ENCODE measurements around the gene IL32.
"Not testable (repeated sequence)": the region's sequence is repeated elsewhere in the genome, so short reads cannot be mapped to it uniquely, and the experiment has no call there.

The IL32 gene

DNA sequence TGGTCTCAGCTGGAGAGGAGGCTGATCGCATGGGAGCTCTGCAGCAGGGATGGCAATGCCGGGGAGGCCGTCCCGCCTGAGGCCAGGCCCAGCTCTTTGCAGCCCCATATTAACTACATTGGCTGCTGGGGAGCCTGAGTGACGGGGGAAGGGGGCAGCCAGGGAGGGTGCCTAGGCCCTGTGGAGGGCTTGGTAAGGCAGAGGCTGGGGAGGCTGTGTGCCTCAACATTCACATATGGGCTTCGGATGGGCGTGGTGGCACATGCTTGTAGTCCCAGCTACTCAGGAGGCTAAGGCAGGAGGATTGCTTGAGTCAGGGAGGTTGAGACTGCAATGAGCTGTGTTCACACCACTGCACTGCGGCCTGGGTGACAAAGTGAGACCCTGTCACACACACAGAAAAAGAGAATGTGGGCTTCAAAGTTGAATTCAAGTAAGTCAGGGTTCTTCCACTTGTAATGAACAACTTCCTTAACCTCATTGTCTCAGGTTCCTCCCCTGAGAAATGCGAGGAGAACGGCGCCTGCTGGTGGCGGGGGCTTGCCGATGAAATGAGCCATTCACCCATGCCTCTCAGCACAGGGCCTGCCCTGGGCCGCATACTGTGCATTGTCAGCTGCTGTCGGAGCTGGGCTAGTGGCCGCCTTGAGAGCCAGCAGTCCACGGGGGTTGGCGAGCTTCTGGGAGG, 7.3 kb downstream of the IL32 start:
- not testable (repeated sequence) for FAIRE-seq

GRCh38 chr16:3073448-3073847, 8.0 kb downstream of the IL32 start:
- FAIRE-seq: no peak

DNA sequence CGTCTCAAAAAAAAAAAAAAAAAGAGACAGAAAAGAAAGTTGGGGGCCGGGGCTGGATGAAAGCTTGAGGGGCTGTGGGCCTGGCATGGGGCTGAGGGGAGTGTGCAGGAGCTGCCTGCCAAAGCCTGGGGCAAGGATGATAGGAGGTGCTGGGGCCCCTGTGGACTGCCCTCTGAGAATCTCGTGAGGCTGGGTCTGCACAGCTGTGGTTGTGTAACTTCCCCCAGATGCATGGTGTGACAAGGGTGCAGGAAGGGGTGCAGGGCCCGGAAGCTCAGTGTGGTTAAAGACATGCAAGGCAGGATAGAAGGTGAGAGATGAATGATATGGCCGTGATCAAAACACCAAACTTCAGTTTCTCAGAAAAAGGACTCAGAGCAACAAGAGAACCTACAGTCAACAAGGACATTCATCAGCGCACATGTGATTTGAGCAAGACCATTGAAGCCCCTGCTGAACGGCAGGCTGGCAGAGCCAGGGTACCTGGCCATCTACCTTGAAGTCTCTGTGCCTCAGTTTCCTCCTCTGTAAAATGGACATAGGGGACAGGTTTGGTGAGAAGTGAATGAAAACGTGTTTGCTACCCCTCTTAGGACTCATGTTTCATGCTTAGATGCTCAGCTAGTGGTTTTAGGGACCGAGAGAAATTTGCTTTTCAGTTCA, 9.6 kb downstream of the IL32 start:
- FAIRE-seq: no peak

DNA sequence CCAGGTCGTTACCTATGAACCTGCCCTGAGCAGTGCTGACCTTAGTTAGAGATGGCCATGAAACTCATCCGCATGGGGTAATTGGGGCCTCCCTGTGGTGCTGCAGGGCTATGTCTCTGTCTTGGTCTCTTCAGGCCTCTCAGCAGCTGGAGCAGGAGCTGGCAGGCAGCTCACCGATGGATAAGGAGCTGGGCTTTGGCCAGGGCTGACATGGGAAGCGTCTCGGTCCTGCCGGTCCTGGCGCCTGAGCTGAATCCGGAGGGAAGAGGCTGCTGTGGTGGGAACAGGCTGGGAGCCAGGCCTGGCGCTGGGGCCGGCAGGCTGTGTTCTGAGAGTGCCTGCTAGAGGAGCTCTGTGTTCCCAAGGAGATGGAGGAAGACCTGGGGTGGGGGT, 10.1 kb downstream of the IL32 start:
- no peak for FAIRE-seq

GRCh38 chr16:3075946-3076345, 10.5 kb downstream of the IL32 start:
- not testable (repeated sequence) for FAIRE-seq

DNA sequence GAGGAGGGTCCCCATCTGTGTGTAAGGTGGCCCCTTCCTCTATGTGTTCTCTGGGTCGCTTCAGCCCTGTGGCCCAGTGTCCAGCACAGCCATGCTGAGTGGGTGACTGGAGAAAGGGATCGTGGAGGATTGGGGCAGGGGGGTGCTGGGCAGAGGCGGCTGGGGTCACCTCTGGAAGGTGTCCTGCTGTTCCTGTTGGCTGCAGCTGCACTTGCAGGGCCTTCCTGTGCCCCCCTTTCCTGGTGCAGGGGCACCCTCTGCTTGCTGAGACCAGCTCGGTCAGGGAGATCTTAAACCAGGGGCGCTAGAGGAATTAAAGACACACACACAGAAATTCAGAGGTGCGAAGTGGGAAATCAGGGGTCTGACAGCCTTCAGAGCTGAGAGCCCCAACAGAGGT, 11.1 kb downstream of the IL32 start:
- FAIRE-seq: no peak

DNA sequence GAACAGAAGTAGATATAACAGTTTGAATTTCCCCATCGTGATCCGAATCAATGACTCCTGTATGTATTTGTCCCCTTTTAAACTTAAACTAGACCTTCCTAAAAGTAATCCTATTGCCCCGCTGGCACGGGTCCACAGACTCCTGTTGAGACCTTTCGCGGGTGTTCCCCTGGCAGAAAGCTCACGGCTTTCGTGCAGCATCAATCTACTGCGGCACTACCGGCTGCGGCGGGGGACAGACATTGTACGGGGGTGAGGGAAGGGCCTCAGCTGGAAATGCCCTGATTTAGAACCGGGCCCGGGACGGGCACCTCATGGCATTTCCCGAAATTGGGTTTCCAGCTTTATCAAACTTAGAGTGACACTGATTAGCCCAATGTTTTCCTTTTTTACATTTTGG, 14.6 kb downstream of the IL32 start:
- FAIRE-seq: no peak

DNA sequence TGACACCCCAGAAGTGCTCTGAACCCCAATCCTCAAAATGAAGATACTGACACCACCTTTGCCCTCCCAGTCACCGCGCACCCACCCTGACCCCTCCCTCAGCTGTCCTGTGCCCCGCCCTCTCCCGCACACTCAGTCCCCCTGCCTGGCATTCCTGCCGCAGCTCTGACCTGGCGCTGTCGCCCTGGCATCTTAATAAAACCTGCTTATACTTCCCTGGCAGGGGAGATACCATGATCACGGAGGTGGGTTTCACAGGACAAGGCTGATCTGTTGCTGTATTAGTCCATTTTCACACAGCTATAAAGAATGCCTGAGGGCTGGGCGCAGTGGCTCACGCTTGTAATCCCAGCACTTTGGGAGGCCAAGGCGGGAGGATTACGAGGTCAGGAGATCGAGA, 16.5 kb downstream of the IL32 start:
- FAIRE-seq: not testable (repeated sequence)

DNA sequence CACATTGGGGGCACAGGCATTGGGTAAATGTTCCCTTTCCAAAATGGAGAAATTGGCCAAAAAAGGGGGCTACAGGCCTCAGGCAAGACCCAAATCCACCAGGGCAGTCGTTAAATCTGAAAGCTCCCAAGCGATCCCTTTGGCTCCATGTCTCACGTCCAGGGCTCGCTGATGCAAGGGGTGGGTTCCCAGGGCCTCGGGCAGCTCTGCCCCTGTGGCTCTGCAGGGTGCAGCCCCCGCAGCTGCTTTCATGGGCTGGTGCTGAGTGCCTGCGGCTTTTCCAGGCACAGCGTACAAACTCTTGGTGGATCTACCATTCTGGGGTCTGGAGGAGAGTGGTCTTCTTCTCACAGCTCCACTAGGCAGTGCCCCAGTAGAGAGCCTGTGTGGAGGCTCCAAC, 18.0 kb downstream of the IL32 start:
- not testable (repeated sequence) for FAIRE-seq

DNA sequence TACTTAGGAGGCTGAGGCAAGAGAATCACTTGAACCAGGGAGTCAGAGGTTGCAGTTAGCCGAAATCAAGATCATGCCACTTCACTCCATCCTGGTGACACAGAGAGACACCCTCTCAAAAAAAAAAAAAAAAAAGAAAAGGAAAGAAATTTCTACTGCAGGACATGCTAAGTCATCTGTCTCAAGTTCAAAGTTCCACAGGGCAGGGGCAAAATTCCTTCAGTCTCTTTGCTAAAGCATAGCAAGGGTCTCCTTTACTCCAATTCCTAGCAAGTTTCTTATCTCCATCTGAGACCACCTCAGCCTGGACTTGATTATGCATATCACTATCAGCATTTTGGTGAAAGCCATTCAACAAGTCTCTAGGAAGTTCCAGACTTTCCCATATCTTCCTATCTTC, 19.1 kb downstream of the IL32 start:
- FAIRE-seq: no peak

- no peak for FAIRE-seq
Measured at GRCh38 chr16:3084969-3085670, 19.7 kb downstream of the IL32 start.

- FAIRE-seq: no peak
Measured at GRCh38 chr16:3085868-3086595, 20.6 kb downstream of the IL32 start.

DNA sequence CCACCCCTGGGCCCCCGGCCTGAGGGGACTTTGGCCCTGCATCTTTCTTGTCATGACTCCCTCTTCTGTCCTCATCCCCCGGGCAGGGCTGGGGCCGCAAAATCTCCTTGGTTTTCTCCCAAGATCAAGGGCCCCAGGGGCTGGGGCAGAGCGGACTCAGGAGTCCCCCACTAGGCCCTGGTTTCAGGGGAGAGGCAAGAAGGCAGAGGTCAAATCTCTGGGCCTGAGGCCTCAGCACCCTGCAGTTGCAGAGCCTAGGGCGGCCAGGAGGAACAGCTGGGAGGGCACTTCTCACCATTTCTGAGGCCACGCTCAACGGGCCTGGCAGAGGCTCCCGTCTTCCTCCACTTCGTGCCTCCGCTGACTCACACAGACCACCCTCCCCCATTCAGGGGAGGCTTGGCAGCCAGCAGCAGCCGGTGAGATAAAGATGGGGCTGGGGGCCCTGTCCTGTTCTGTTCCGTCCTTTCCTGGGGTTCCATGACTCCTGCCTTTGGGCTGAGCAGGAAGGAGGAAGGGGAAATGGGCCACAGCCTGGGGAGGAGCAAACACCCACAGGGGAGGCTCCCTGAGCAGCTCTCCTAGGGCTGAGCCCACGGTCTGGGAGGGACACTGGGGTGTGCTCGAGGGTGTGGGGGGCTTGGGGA, 21.3 kb downstream of the IL32 start:
- no peak for FAIRE-seq

- FAIRE-seq: no peak
Measured at GRCh38 chr16:3087243-3088235, 22.1 kb downstream of the IL32 start.

DNA sequence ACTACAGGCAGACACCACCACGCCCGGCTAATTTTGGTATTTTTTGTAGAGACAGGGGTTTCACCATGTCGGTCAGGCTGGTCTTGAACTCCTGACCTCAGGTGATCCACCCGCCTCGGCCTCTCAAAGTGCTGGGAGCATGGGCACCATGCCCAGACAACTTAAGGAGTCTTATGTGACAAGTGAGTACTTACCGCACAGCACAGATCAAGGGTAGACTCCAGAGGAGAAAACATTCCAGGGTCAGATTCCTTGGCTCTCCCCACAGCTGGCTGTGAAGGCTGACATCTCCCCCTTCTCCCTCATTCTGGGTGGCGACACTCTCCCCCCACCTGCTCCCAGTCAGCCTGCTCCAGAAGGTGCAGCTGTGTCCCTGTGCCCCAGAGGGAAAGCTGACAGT, 23.0 kb downstream of the IL32 start:
- FAIRE-seq: no peak

DNA sequence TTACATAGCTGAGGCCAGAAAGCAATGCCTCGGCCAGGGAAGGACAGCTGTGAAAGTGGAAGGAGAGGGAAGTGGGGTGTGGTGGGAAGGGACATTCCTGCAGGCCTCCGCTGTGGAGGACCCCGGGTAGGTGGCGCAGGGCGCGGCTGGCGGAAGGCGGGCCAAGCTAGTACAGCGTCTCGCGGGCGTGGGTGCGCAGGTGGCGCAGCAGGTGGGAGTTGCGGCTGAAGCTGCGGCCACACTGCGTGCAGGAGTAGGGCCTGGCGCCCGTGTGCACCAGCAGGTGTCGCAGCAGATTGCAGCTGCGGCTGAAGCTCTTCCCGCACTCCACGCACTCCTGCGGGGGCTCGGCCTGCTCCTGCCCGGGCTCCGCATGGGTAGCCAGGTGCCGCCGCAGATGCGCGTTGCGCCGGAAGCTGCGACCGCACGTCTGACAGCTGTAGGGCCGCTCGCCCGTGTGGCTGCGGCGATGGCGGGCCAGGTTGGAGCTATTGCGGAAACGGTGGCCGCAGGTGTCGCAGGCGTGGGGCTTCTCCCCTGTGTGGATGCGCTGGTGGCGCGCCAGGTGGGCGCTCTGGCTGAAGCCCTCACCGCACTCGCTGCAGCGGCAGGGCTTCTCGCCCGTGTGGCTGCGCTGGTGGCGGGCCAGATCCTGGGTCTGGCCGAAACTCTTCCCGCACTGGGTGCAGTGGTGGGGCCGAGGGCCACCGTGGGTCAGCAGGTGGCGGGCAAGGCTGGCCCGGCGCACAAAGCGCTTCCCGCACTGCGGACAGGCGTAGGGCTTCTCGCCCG, 23.7 kb downstream of the IL32 start:
- no peak for FAIRE-seq

- no peak for FAIRE-seq
Measured at GRCh38 chr16:3089717-3090592, 24.5 kb downstream of the IL32 start.

- no peak for FAIRE-seq
Measured at GRCh38 chr16:3091551-3091950, 26.1 kb downstream of the IL32 start.

DNA sequence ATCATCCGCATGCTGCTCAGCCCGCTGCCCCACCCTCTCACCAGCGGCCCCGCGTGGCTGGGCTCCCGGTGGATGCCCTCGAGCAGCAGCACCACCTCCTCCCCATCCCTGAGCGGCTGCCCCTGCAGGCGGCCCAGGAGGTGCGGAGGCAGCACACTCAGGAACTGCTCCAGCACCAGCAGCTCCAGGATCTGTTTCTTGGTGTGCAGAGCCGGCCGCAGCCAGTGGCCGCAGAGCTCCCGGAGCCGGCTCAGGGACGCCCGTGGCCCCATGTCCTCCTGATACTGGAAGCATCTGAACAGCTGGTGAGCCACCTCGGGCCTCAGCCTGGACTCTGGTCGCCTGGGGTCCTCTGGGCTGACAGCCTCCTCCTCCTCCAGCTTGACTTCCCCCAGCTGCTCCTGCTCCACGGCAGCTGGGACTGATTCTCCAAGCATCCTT, 27.1 kb downstream of the IL32 start:
- FAIRE-seq: no peak

All from G401.6 (cell line).